Measurements from ENCODE around the gene ADARB2.

The ADARB2 gene

DNA sequence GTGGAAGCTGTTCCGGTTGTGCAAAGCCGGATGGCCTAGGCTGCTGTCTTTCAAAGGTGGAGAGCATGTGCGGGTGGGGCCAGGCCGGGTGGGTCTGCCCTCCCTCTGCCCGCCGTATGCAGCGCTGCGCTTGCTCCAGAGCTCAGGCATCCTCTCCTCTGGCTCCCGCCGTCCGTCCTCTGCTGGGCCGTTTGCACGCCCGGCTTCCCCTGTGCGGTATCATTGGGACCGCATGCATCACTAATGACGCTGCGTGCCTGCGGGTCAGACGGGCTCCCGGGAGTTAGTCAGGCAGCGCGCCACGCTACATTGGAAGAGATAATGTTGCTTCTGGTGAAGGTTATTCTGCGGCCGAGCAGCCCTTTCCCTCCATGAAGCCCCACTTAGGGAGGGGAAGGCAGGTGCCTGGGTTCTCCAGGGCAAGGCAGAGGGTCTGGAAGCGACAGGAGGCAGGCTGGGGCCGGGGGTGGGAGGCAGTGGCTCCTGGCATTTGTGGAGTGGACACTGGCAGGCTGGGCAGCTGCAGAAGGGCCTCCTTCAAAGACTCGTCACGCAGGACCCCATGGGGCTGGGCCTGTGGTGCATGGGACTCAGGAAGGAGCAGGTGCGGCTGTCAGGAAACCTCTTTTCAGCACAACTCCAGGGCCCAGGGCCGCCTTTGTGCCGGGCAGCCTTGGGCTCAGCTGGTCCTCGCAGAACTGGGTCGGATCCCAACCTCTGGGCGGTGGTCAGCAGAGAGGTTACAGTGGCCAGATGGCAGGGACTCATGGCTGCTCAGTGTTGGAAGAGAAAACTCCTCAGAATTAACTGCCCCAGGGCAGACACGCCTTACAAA, 362.6 kb downstream of the ADARB2 start:
- DNase-seq (ENCODE audit: low read depth in 2 of 2) = no peak

GRCh38 chr10:1373287-1373686, 364.0 kb downstream of the ADARB2 start:
- DNase-seq (ENCODE audit: low read depth in 2 of 2) = no peak

DNA sequence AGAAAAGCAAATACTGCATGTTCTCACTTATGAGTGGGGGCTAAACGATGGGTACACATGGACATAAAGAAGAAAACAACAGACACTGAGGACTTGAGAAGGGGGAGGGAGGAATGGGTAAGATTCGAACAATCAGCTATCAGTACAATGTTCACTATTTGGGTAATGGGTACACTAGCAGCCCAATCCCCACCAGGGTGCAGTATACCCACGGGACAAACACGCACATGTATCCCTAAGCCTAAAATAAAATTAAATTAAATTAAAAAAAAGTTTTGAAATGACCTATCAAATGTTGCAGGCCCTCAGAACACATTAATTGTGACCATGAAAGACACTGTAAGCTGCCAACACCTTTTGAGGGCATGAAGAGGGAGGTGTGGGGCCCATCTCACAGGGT, 365.1 kb downstream of the ADARB2 start:
- DNase-seq (ENCODE audit: low read depth in 2 of 2) = no peak

GRCh38 chr10:1370298-1370697, 367.0 kb downstream of the ADARB2 start:
- DNase-seq (ENCODE audit: low read depth in 2 of 2) = no peak

- no peak for DNase-seq (ENCODE audit: low read depth in 2 of 2)
Measured at GRCh38 chr10:1369665-1370064, 367.7 kb downstream of the ADARB2 start.

GRCh38 chr10:1369197-1369596, 368.1 kb downstream of the ADARB2 start:
- no peak for DNase-seq (ENCODE audit: low read depth in 2 of 2)

- DNase-seq (ENCODE audit: low read depth in 2 of 2) = peak in 1 of 2 donors; percentile 18
Measured at GRCh38 chr10:1368842-1369171, 368.5 kb downstream of the ADARB2 start.

DNA sequence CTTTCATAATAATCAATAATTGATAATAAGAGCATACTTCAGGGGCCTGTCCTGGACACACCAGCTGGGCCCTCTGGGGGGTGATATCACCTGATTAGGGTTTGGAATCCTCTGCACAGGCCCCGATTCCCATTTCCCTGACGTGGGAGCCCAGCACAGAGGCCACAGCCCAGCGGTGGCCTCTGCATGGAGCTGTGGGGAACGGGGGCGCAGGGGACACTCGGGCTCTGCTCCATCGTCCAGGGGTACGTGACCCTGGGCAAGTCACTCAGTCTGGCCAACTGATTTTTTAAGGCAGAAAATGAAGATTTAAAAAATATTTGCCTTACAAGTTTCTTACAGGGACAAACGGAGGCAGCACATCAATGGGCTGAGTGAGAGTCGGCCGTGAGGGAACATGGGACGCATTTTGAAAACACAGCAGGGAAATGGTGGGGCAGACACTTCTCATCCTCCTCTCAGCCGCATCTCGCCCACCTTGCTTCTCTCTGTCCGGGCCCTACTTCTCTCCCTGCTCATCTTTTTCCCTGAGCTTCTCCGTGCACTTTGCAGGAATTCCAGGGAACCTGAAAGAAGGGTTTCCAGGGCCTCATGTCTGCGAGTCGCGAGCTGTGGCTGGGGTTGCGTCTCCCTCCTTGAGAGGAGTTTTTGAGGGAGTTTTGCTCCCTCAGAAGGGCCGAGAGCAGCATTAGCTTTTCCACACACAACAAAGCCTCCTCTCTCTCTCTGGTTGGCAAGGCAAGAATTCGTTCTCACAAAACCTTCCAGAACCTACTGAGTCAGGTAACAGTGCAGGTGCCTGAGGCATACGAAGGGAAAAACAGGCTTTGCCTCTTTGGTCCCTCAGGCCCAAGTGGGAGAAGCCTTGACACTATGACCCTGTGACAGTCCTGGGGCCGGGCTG, 369.1 kb downstream of the ADARB2 start:
- DNase-seq (ENCODE audit: low read depth in 2 of 2) = no peak

DNA sequence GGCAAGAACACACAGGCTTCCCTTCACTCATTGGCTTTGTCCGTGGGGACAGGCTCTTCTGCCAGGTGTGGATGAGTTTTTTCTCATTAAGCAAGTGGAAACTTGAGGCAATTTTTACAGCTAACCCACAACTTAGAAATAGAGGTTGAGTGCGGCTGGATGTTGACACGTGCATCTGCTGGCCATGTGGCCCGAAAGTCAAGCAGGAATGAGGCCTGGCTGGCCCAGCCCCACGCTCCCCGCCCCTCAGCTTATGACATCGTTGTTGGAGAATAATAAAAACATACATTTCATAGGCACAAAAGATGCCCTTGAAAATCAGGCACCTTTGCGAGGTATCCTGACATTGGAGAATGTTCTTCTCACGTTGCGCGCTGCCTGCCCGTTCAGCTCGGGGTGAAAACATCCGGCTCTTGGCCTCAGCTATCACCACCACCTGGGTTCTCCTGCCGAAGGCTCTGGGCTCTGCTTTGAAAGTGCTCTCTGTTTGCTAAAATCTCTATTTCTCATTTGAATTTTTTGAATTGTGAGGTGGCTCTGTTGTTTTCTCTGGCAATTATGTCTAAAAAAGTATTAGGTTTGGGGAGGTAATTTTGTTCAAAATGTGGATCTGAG, 370.4 kb downstream of the ADARB2 start:
- DNase-seq (ENCODE audit: low read depth in 2 of 2) = no peak

DNA sequence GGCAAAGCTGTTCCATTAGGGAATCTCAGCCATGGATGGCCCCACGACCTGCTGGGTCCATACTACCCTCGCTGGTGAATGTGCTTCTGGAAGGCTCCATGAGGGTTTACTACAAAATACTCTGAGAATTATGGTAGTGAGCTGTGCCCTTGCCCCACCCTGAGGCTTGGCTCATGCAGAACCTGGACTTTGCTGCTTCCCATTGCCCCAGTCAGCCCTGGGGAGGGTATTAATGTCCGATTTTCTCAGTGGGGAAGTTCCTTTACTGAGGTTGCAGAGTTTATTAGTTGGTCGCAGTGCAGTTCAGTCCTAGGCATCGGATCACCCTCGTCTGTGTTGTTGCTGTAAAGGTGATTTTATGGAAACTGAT, 371.0 kb downstream of the ADARB2 start:
- no peak for DNase-seq (ENCODE audit: low read depth in 2 of 2)

DNA sequence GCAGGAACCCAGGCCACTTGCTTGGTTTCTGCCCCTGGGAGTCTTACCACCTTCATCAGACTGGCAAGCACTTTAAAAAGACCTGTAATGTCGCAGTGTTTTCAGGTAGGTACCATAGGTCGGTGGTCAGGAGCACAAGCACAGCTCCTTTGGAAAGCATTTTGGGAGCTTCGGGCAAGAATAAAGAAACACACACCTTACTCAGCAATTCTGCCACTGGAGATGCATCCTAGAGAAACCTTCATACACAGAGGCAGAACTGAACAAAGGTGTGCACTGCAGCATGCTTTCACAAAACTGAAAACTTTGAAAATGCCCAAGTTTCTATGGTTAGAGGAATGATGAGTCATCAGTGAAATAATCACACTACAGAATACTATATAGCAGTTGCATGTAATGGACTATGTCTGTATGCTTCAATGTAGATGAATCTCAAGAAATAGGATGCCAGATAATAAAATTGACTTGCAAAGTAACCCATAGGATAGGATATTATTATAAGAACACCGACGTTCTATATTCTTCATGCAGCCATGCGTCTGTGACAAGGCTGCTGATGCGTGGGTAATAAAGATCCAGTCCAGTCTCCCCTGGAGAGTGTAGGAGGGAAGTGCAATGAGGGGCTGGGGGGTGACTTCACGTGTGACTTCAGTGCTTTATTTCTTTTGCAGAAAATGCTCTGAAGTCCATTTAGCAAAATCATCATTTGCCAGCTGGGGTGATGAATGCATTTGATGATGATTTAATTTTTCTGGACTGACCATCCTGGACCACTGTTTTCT, 371.6 kb downstream of the ADARB2 start:
- DNase-seq (ENCODE audit: low read depth in 2 of 2) = no peak

DNA sequence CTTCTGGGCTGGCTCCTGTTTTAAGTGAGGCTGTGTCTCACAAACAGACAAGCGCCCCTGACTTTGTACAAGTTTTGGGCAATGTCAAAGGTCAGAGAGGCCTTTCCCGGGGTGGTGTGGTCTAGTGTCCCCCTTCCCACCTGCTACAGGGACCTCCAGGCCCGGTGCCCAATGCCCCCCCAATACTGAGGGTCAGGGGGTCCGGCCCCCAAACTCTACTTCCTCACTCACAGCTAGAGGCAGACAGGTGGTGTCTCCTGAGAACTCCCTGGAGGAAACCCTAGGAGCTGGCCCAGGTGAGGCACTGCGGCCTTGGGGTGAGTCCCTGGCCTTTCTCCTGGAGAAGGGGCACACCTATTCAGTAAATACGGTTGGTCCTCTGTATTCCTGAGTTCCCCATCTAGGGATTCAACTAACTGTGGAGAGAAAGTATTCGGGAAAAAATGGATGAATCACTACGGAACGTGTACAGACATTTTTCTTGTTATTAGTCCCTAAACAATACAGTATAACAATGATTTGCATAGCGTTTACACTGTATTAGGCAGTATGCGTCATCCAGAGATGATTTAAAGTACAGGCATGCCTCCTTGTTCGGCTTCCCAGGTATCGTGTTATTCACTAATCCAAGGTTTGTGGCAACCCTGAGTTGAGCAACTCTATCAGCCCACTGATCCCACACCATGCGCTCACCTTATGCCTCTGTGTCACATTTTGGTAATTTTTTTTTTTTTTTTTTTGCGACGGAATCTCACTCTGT, 373.0 kb downstream of the ADARB2 start:
- DNase-seq (ENCODE audit: low read depth in 2 of 2) = no peak

- DNase-seq (ENCODE audit: low read depth in 2 of 2) = no peak
Measured at GRCh38 chr10:1363446-1364121, 373.7 kb downstream of the ADARB2 start.

DNA sequence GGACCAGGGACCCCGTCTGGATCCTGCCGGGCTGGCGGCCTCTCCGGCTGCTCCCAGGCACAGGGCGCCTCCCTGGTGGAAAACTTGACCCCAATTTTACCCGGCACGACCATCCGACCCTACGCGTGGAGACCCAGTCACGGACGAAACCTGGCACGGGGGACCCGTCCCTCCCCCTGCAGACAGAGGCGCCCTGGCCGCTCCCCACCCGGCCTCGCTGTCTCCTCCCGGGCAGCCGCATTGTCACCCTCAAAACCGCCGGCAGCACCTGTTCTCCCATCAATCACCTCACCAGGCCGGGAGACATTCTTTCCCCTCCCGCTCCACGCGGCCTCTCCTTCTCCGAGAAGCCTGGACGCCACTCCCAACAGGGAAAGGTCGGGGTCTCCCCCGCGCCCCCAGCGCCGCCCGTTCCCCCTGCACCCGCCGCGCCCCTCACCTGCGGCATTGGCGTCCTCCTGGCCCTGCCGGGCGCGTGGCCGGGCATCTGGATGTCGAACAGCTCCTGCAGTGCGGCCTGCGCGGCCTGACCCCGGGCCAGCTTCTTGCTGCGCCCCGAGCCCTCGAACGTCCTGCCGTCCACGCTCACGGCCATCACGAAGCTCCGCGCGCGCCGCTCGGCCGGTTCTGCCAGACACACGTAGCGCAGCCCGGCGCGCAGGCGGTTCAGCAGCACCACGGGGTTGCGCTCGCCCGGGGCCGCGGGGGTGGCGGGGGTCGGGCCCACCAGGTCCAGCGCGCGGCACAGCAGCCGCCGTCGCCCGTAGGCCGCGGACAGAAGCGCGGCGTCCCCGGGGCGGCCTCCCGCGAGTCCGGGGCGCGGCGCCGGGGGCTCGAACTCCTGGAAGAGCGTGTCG, 374.5 kb downstream of the ADARB2 start:
- DNase-seq (ENCODE audit: low read depth in 2 of 2) = no peak

GRCh38 chr10:1361411-1362105, 375.8 kb downstream of the ADARB2 start:
- no peak for DNase-seq (ENCODE audit: low read depth in 2 of 2)

DNA sequence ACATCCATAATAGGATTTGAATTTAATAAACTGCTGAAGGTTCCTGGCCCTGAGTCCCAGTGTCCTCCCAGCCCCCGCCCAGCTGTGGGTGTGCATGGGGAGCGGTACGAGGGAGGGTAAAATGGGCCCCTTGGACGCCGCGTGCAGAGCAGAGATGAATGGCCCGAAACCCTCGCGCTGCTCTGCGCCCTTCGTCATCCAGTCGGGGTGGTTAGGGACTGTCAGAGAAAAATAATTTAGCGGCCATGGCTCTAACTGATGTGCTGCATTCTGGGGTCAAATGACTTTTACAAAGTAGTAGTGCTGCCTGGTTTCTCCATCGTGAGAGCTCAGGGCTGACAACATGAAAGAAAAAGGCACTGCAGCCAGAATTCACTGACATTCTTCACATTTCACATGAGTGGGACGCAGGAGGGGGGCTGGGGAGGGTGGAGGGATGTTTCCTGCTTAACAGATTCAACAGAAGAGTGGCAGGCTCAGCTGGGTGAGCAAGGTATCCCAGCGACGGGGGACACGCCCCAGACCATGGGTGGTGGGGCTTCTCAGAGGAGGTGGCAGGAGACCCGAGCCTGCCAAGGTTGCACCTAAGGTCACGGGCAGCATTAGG, 376.7 kb downstream of the ADARB2 start:
- DNase-seq (ENCODE audit: low read depth in 2 of 2) = no peak

GRCh38 chr10:1360011-1360557, 377.2 kb downstream of the ADARB2 start:
- DNase-seq (ENCODE audit: low read depth in 2 of 2) = no peak

GRCh38 chr10:1359626-1359955, 377.7 kb downstream of the ADARB2 start:
- no peak for DNase-seq (ENCODE audit: low read depth in 2 of 2)

All from stimulated activated CD8-positive, alpha-beta memory T cell treated with anti-CD3 and anti-CD28 coated beads, Interleukin-15, amount 100 ng/mL, for 48 hours (primary cell).